ENCODE data around the gene ITPR1. TPM values are rescaled to one million over a fixed set of nuclear protein-coding genes. Genes with fewer than 3 reads are reported as not detected.

ITPR1 gene
- total RNA-seq, 1 donor from 2014 or later = 121 TPM

DNA sequence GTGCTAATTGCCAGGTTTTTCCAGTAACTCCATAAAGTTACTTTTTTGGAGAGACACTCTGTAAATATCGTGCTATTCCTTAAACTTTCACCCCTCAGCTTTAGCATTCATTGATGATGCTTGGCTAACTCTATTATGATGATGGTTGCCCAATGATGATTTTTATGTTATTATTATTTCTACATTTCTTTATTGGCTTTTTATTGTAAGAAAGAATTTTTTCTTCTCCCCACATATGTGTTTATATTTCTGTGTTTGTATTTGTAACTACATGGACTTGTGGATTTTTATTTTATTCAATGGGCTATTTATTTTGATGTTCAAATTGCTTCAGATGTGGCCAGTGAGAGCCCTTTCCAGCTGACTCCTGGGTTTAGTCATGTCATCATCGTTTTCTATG is 323.6 kb downstream of the ITPR1 start:
- no peaks in the 10 kb centered on the region for H3K9me3 ChIP-seq
- no peak for DNase-seq (ENCODE audit: low spot score in 2 of 2)

DNA sequence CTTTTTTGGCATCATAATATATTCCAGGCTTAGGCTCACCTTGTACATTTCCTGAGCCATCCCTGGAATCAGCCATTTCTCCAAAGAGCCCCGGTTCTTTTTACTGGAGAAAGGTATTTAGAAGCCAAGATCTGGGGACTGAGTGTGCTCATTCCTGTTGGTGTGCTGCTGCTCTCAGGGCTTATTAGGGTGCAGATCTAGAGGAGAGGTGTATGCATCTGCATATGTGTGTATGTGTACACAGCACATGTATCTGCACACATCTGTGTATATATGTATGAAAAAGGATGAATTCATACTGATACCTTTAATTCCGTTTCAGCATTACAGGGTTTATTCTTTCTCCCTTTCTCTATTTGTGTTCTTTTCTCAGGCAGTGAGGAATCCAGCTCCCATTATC is 324.0 kb downstream of the ITPR1 start:
- no peaks in the 10 kb centered on the region for H3K27me3 ChIP-seq
- no peak overlapping the region for H3K27ac ChIP-seq
- DNase-seq (ENCODE audit: low spot score in 2 of 2) = no peak
- H3K4me1 ChIP-seq = no peaks in the 10 kb centered on the region
- TF ChIP-seq, protein P1, sequence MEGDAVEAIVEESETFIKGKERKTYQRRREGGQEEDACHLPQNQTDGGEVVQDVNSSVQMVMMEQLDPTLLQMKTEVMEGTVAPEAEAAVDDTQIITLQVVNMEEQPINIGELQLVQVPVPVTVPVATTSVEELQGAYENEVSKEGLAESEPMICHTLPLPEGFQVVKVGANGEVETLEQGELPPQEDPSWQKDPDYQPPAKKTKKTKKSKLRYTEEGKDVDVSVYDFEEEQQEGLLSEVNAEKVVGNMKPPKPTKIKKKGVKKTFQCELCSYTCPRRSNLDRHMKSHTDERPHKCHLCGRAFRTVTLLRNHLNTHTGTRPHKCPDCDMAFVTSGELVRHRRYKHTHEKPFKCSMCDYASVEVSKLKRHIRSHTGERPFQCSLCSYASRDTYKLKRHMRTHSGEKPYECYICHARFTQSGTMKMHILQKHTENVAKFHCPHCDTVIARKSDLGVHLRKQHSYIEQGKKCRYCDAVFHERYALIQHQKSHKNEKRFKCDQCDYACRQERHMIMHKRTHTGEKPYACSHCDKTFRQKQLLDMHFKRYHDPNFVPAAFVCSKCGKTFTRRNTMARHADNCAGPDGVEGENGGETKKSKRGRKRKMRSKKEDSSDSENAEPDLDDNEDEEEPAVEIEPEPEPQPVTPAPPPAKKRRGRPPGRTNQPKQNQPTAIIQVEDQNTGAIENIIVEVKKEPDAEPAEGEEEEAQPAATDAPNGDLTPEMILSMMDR (IDR thresholded peaks at IDR 0.05) = no peak
- intact Hi-C loops (cut with DNase I) = no loop called here
- H3K4me3 ChIP-seq = no peak overlapping the region
- H3K9me3 ChIP-seq = no peaks in the 10 kb centered on the region
- peaks cover 60 to 78% of the 10 kb centered on the region in 2 donors for H3K36me3 ChIP-seq

More for the DNA sequence above, 323.6 kb downstream of the ITPR1 start:
- TF ChIP-seq, protein P1 (IDR thresholded peaks at IDR 0.05) = no peak
- no peak overlapping the region for H3K27ac ChIP-seq
- no peaks in the 10 kb centered on the region for H3K4me1 ChIP-seq
- H3K36me3 ChIP-seq = peaks cover 60 to 75% of the 10 kb centered on the region in 2 donors
- no peaks in the 10 kb centered on the region for H3K27me3 ChIP-seq
- no peak overlapping the region for H3K4me3 ChIP-seq
- intact Hi-C loops (cut with DNase I) = no loop called here

DNA sequence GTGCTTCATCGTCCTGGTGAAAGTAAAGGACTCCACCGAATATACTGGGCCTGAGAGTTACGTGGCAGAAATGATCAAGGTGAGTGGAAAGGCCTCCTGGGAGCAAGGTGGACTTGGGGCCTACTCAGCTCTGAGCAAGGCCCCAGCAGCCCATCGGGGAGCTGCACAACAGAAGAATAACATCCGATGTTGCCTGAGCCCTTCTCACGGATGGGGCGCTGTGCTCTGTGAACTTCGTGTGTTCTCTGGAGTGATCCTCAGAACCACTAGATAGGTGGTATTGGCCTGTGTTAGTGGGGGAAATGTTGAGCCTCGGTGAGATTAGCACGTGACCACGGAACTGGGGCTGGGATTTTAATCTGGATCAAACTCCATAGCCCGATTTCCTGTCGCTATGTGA is 325.0 kb downstream of the ITPR1 start:
- Histone ChIP-seq H3K9me3 (no peaks in the 10 kb centered on the region), H3K27ac (no peak overlapping the region), H3K36me3 (peaks cover 55 to 77% of the 10 kb centered on the region in 2 donors), H3K27me3 (no peaks in the 10 kb centered on the region), H3K4me3 (no peak overlapping the region), H3K4me1 (no peaks in the 10 kb centered on the region)
- TF ChIP-seq, protein P1 (IDR thresholded peaks at IDR 0.05) = no peak
- intact Hi-C loops (cut with DNase I) = no loop called here
- DNase-seq (ENCODE audit: low spot score in 2 of 2) = no peak

DNA sequence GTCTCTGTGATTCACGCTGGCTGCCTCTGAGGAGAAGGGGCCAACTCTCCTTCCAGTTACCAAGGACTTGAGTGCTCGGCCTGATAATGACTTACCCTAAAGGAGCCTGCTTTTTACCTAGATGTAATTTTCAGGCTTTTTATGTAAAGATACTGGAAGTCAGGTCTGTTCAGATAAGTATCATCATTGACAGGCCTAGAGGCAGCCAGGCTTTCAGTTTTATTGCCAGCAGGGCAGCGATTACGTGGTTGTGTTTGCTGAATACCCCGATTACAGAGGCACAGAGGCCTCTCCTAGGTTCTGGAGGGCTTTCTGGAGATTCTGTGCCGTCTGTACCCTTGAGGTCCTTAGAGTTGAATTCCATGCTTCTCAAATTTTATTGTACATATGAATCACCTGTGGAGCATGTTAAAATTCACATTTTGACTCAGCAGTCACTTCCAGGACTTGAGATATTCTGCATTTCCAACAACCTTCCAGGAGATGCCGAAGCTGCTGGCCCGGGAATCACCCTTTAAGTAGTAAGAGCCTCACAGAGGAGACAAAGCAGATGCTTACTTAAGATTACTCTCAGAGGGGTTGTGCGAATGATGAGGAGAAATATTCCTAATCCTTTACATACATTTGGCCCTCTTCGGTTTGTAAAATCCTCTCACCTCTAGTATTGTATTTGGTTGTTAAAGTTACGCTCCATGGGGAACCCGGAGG is 326.0 kb downstream of the ITPR1 start:
- intact Hi-C loops (cut with DNase I) = no loop called here
- peaks cover 48 to 71% of the 10 kb centered on the region in 2 donors for H3K36me3 ChIP-seq

DNA sequence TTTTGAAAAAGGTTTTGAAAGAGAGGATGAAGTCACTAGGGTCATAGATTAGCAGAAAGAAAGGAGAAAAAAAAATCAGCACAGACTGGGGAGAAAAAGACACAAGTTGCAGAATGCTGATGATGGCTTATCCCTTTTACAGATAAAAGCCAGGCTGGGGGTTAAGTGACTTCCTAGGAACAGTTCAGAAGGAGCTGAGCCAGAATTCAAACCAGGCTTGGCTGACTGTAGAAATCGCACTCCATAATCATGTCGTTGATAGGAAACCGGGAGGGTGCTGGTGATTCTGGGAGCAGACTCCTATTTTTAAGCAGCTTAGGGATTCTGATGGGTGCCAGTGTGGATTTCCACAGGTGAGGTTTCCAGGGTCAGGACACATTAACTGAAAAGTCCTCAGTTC is 326.6 kb downstream of the ITPR1 start:
- no peaks in the 10 kb centered on the region for H3K9me3 ChIP-seq
- H3K4me1 ChIP-seq = peaks cover 0 to under 1% of the 10 kb centered on the region in 2 donors
- intact Hi-C loops (cut with DNase I) = no loop called here
- TF ChIP-seq, protein P1 (IDR thresholded peaks at IDR 0.05) = no peak
- DNase-seq (ENCODE audit: low spot score in 2 of 2) = no peak
- H3K27me3 ChIP-seq = no peaks in the 10 kb centered on the region
- no peak overlapping the region for H3K27ac ChIP-seq
- no peak overlapping the region for H3K4me3 ChIP-seq
- peaks cover 44 to 66% of the 10 kb centered on the region in 2 donors for H3K36me3 ChIP-seq

More for the DNA sequence above, 326.0 kb downstream of the ITPR1 start:
- Histone ChIP-seq H3K9me3 (no peaks in the 10 kb centered on the region), H3K27me3 (no peaks in the 10 kb centered on the region), H3K4me1 (no peaks in the 10 kb centered on the region), H3K4me3 (no peak overlapping the region), H3K27ac (no peak overlapping the region)
- no peak for DNase-seq (ENCODE audit: low spot score in 2 of 2)
- TF ChIP-seq, protein P1 (IDR thresholded peaks at IDR 0.05) = no peak
